A549 (cell line): Measurements from ENCODE around the gene IDH2. TPM values are rescaled to one million over a fixed set of nuclear protein-coding genes. Genes with fewer than 3 reads are reported as not detected.
"Not testable (repeated sequence)": the region's sequence is repeated elsewhere in the genome, so short reads cannot be mapped to it uniquely, and the experiment has no call there.

ENCODE experiments used
- ATAC-seq, 2 experiments: fragments of 200-7000 bp in 1 of 2; fragments of >200 bp in 1 of 2; cut with Nextera tagmentation in 1 of 2; cut with Tn5 transposase in 1 of 2; 3 replicates each; pipeline versions ENCODE4 v1.8.0 to v1.9.1; 2018 to 2020; ENCODE audit warnings: mild to moderate bottlenecking in 1 of 2, moderate library complexity in 1 of 2
- CTCF ChIA-PET: fragments of 300-600 bp; sonication (Branson Sonifier 250); formaldehyde crosslinking; extraction: SDS; loops from one replicate; lab custom pipeline; 2021; ENCODE audit warnings: antibody characterized with exemption, inconsistent platforms; lab: Yijun Ruan, JAX
- POLR2A ChIA-PET: fragments of 350-600 bp; formaldehyde crosslinking; extraction: SDS; loops from one replicate; lab custom pipeline; 2021; ENCODE audit warnings: antibody characterized with exemption, inconsistent platforms; lab: Yijun Ruan, JAX
- DNase-seq, 2 experiments: peaks; one replicate each; pipeline versions ENCODE4 v3.0.0 to v3.0.0-alpha.2; 2011 to 2016; ENCODE audit warnings: low read depth in 1 of 2, low spot score in 1 of 2
- FAIRE-seq: peaks from 2 replicates; lab custom pipeline; 2011; peaks lifted over from hg19 to GRCh38; lab: Jason Lieb, UNC
- H3K27ac ChIP-seq, 2 experiments: fragments of >200 bp; sonication (Bioruptor Twin); formaldehyde crosslinking; 3 replicates each; pipeline ENCODE4 v1.5.1; 2016 to 2017
- H3K4me1 ChIP-seq: fragments of >200 bp; sonication (Bioruptor Twin); formaldehyde crosslinking; 3 replicates; pipeline ENCODE4 v1.6.1; 2016
- H3K4me2 ChIP-seq: fragments of >200 bp; sonication (Bioruptor Twin); formaldehyde crosslinking; 3 replicates; pipeline ENCODE4 v1.6.1; 2016
- H3K4me3 ChIP-seq: fragments of >200 bp; sonication (Bioruptor Twin); formaldehyde crosslinking; 3 replicates; pipeline ENCODE4 v1.5.1; 2016
- H3K9me3 ChIP-seq: fragments of >200 bp; sonication (Bioruptor Twin); formaldehyde crosslinking; 3 replicates; pipeline ENCODE4 v1.6.1; 2016
- ATOH8 ChIP-seq: fragments of 250-450 bp; sonication (Bioruptor Pico); IDR thresholded peaks from 2 replicates; pipeline ENCODE4 v1.5.0; 2020; ENCODE audit warnings: low read depth, mild to moderate bottlenecking, moderate library complexity
- CBX2 ChIP-seq: fragments of 200-600 bp; sonication (generic); IDR thresholded peaks from 2 replicates; pipeline ENCODE4 v1.6.1; 2016; ENCODE audit warnings: low read depth, mild to moderate bottlenecking, borderline replicate concordance
- CEBPB ChIP-seq, 2 experiments: fragments of >200 bp in 1 of 2; sonication (Bioruptor Twin) in 1 of 2; formaldehyde crosslinking in 1 of 2; IDR thresholded peaks; 2 replicates each; pipeline ENCODE4 v1.6.1; 2012 to 2016
- CTCF ChIP-seq: fragments of >200 bp; sonication (Bioruptor Twin); formaldehyde crosslinking; IDR thresholded peaks from 3 replicates; pipeline ENCODE4 v1.5.1; 2016
- ESRRA ChIP-seq: fragments of 150-350 bp; IDR thresholded peaks from 2 replicates; pipeline ENCODE4 v1.6.1; 2014; ENCODE audit warnings: mild to moderate bottlenecking, low read length, borderline replicate concordance
- FOXS1 ChIP-seq: fragments of 250-450 bp; sonication (Bioruptor Pico); IDR thresholded peaks from 2 replicates; pipeline ENCODE4 v1.5.0; 2020; ENCODE audit warnings: mild to moderate bottlenecking, moderate library complexity
- HES2 ChIP-seq: fragments of >200 bp; sonication (Bioruptor Twin); formaldehyde crosslinking; IDR thresholded peaks from 2 replicates; pipeline ENCODE4 v1.6.1; 2016
- HOXA7 ChIP-seq: fragments of 250-450 bp; sonication (Bioruptor Pico); IDR thresholded peaks from 2 replicates; pipeline ENCODE4 v1.5.0; 2020; ENCODE audit warnings: mild to moderate bottlenecking, moderate library complexity
- KDM5A ChIP-seq: fragments of 200-600 bp; sonication (generic); IDR thresholded peaks from 2 replicates; pipeline ENCODE4 v1.6.1; 2016; ENCODE audit warnings: antibody characterized with exemption, mild to moderate bottlenecking
- MAFK ChIP-seq: fragments of 450-650 bp; IDR thresholded peaks from 2 replicates; pipeline ENCODE4 v1.6.1; 2014; ENCODE audit not compliant: partially characterized antibody
- MAX ChIP-seq: IDR thresholded peaks from 2 replicates; pipeline ENCODE4 v1.6.1; 2012
- MAZ ChIP-seq: fragments of 150-350 bp; IDR thresholded peaks from 2 replicates; pipeline ENCODE4 v1.6.1; 2014; ENCODE audit warnings: antibody characterized with exemption, low read depth, low read length, borderline replicate concordance
- MYC ChIP-seq: IDR thresholded peaks from 2 replicates; pipeline ENCODE4 v1.6.1; 2012; ENCODE audit warnings: mild to moderate bottlenecking, inconsistent platforms, low read length, improper control_type of control experiment, borderline replicate concordance
- NPAS2 ChIP-seq: fragments of 250-450 bp; sonication (Bioruptor Pico); IDR thresholded peaks from 2 replicates; pipeline ENCODE4 v1.8.0; 2022; ENCODE audit warnings: mild to moderate bottlenecking, moderate library complexity, borderline replicate concordance
- NR3C1 ChIP-seq: fragments of >200 bp; sonication (Bioruptor Twin); formaldehyde crosslinking; IDR thresholded peaks from 3 replicates; pipeline ENCODE4 v1.6.1; 2017
- POLR2AphosphoS2 ChIP-seq: conservative IDR thresholded peaks from 2 replicates; pipeline ENCODE4 v1.6.1; 2012; ENCODE audit warnings: low read length, improper control_type of control experiment, inconsistent platforms
- RAD21 ChIP-seq, 2 experiments: fragments of >200 bp in 1 of 2; sonication (Bioruptor Twin) in 1 of 2; formaldehyde crosslinking in 1 of 2; IDR thresholded peaks in 1 of 2; conservative IDR thresholded peaks in 1 of 2; 2 replicates in 1 of 2; 3 replicates in 1 of 2; pipeline ENCODE4 v1.6.1; 2012 to 2018; ENCODE audit warnings: inconsistent platforms in 1 of 2
- RCOR1 ChIP-seq: fragments of 150-350 bp; IDR thresholded peaks from 2 replicates; pipeline ENCODE4 v1.6.1; 2014; ENCODE audit warnings: antibody characterized with exemption, low read length, low read depth
- RFX5 ChIP-seq: fragments of 450-650 bp; IDR thresholded peaks from 2 replicates; pipeline ENCODE4 v1.7.1; 2014; ENCODE audit warnings: antibody characterized with exemption, mild to moderate bottlenecking, moderate library complexity
- SMC3 ChIP-seq: fragments of >200 bp; sonication (Bioruptor Twin); formaldehyde crosslinking; IDR thresholded peaks from 3 replicates; pipeline ENCODE4 v1.6.1; 2018; ENCODE audit warnings: inconsistent platforms
- WGBS: methylation state at CpG from one replicate; pipeline ENCODE4 v1.1.6; 2017; ENCODE audit errors: missing lambda C conversion rate; 5-methylcytosine and 5-hydroxymethylcytosine counted together
- polyA plus RNA-seq, 4 experiments: library from polyadenylated mRNA; depleted of rRNA in 3 of 4; stranded (reverse); fragments of >200 nt; fragmentation: RNase III in 1 of 4; extraction: RNeasy Plus Mini Kit Qiagen cat#74134 plus additional on column Dnase treatment in 1 of 4; gene quantifications; 2 replicates in 3 of 4; 3 replicates in 1 of 4; pipeline ENCODE4 v1.2.3, GENCODE V29; 2011 to 2017
- TF ChIP-seq, protein P1 (sequence below): IDR thresholded peaks from 2 replicates; pipeline ENCODE4 v1.6.1; 2012; ENCODE audit warnings: low read depth, borderline replicate concordance
- TF ChIP-seq, protein P2 (sequence below): fragments of 450-650 bp; IDR thresholded peaks from 2 replicates; pipeline ENCODE4 v1.6.1; 2014; ENCODE audit warnings: antibody characterized with exemption

The IDH2 gene
- polyA plus RNA-seq, 2 of the 4 experiments (the other 2 are of a cell fraction): 31.8 to 32.8 TPM

GRCh38 chr15:90074023-90074422 lies 28.2 kb downstream of the IDH2 start:
- Histone ChIP-seq H3K9me3 (no peaks in the 10 kb centered on the region), H3K4me1 (no peaks in the 10 kb centered on the region), H3K4me2 (no peak overlapping the region), H3K27ac (no peak overlapping the region), H3K4me3 (no peak overlapping the region)
- DNase-seq: no peak
- ChIA-PET POLR2A (no interaction called here), CTCF (interaction anchor here (1.1 to 4.3 kb wide), 6 partner anchors 9 to 175 kb away, joined by 3 to 31 read pairs (median 10); no protein-coding TSS in a partner anchor)
- TF ChIP-seq NR3C1: no peak
- no peak for FAIRE-seq
- WGBS: 88% methylated on average over 12 of the region's 12 CpGs
- no peak for ATAC-seq

- TF ChIP-seq MAFK (no peak), CEBPB (IDR thresholded peaks at IDR 0.05) (no peak), CBX2 (no peak), ESRRA (no peak), RCOR1 (no peak), POLR2AphosphoS2 (no peak), RFX5 (no peak), RAD21 (conservative IDR thresholded peaks at IDR 0.05 in 1 of 2, IDR thresholded peaks at IDR 0.05 in 1 of 2) (no peak), NPAS2 (no peak), HOXA7 (CRISPR knock-in tag) (no peak), MAX (no peak), HES2 (no peak), MAZ (no peak), KDM5A (no peak), NR3C1 (no peak), MYC (no peak)
- TF ChIP-seq, protein P1, sequence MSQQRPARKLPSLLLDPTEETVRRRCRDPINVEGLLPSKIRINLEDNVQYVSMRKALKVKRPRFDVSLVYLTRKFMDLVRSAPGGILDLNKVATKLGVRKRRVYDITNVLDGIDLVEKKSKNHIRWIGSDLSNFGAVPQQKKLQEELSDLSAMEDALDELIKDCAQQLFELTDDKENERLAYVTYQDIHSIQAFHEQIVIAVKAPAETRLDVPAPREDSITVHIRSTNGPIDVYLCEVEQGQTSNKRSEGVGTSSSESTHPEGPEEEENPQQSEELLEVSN: no peak
- TF ChIP-seq, protein P2, sequence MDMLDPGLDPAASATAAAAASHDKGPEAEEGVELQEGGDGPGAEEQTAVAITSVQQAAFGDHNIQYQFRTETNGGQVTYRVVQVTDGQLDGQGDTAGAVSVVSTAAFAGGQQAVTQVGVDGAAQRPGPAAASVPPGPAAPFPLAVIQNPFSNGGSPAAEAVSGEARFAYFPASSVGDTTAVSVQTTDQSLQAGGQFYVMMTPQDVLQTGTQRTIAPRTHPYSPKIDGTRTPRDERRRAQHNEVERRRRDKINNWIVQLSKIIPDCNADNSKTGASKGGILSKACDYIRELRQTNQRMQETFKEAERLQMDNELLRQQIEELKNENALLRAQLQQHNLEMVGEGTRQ: no peak
- no peak overlapping the region for H3K4me2 ChIP-seq
- POLR2A ChIA-PET: no interaction called here
- no peak overlapping the region for H3K27ac ChIP-seq
- ATAC-seq (peak; percentile 31 to 33; a peak in 2 of 6 replicates), FAIRE-seq (no peak), DNase-seq (no peak)
- H3K4me1 ChIP-seq: no peaks in the 10 kb centered on the region
- CTCF ChIA-PET: interaction anchor here (3.2 to 7.2 kb wide), 6 partner anchors 7 to 174 kb away, joined by 14 to 66 read pairs (median 36); no protein-coding TSS in a partner anchor
- H3K4me3 ChIP-seq: no peak overlapping the region
- 84% methylated on average over 17 of the region's 17 CpGs for WGBS
- H3K9me3 ChIP-seq: no peaks in the 10 kb centered on the region
Observed at GRCh38 chr15:90072978-90073640, 29.2 kb downstream of the IDH2 start.

GRCh38 chr15:90071220-90071807 lies 31.0 kb downstream of the IDH2 start:
- Histone ChIP-seq H3K4me3 (no peak overlapping the region), H3K4me2 (no peak overlapping the region), H3K27ac (no peak overlapping the region)
- ATAC-seq (peak; percentile 76 to 87), DNase-seq (peak; percentile 84 to 89), FAIRE-seq (no peak)
- POLR2A ChIA-PET: no interaction called here
- WGBS: 59% methylated on average over 5 of the region's 5 CpGs
- TF ChIP-seq, protein P1: no peak
- TF ChIP-seq RAD21 (conservative IDR thresholded peaks at IDR 0.05 in 1 of 2, IDR thresholded peaks at IDR 0.05 in 1 of 2) (peak; percentile 74 to 87), FOXS1 (CRISPR knock-in tag) (peak; percentile 19; the same call in 1 of the 2 replicates), ATOH8 (no peak), MAX (0 out of 2 replicates have a peak, but pooled peaks have one; percentile 34), CTCF (peak; percentile 89), SMC3 (peak; percentile 92), MAZ (0 out of 2 replicates have a peak, but pooled peaks have one; percentile 42)
- TF ChIP-seq, all 56 proteins: peak for 6
- CTCF ChIA-PET: interaction anchor here (0.5 to 7.2 kb wide), 69 partner anchors 9 to 468 kb away, joined by 3 to 66 read pairs (median 5); partner anchors contain the start of gene AP3S2
- H3K4me1 ChIP-seq: no peaks in the 10 kb centered on the region
- no peaks in the 10 kb centered on the region for H3K9me3 ChIP-seq

DNA sequence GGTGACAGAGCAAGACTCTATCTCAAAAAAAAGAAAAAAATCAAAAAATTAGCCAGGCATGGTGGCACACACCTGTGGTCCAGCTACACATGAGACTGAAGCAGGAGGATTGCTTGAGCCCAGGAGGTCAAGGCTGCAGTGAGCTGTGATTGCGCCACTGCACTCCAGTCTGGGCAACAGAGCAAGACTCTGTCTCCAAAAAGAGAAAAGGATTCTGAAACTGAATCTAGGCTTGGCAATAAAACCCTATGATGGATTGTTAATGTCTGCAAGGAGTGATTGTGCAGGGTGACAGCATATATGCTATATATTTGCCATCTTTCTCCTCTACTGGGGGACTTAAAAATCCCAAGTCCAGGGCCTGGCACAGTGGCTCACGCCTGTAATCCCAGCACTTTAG lies 31.6 kb downstream of the IDH2 start:
- H3K4me3 ChIP-seq, ATAC-seq, FAIRE-seq, DNase-seq, H3K4me1 ChIP-seq, H3K9me3 ChIP-seq, H3K27ac ChIP-seq, H3K4me2 ChIP-seq: not testable (repeated sequence)
- 98% methylated on average over 2 of the region's 2 CpGs for WGBS
- ChIA-PET CTCF (interaction anchor here (0.5 to 7.2 kb wide), 56 partner anchors 10 to 468 kb away, joined by 3 to 66 read pairs (median 6); partner anchors contain the start of gene AP3S2), POLR2A (interaction anchor here (0.7 kb wide), 1 partner anchor 66 kb away, joined by 4 read pairs; no protein-coding TSS in a partner anchor)
